ENCODE results near the gene LGR4. TPM values are rescaled to one million over a fixed set of nuclear protein-coding genes. Genes with fewer than 3 reads are reported as not detected.
"Not testable (repeated sequence)": the region's sequence is repeated elsewhere in the genome, so short reads cannot be mapped to it uniquely, and the experiment has no call there.

The LGR4 gene
- total RNA-seq, 4 donors from 2014 or later = 26.5 to 51.3 (median 31.9) TPM

DNA sequence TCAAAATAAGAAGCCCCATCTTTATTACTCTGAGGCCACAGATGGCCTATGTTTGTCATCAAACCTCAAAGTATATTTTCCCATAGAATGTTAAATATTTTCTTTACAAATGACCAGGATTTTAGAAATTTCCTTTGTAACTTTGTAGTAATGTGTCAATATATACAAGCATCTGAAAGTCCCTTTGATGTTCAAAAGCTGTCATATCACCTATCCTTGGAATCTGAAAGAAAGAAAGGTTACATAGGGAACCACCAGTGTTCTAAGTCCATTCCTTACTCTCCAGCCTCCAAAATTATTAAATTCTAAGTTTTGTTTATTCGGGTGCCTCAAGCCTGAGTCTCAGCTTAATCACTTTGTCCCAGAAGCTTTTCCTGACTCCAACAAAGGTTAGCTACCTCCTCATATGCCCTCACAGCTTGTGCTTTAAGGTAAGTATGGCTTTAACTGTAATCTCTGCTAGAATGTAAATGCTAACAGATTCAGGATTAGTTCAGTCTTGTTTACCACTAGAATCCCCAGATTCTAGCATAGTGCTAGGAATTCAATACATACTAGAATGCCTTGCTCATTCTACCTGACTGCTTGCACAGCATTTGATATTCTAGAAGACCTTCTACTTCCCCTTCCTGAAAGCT lies 141.8 kb downstream of the LGR4 start:
- H3K4me1 ChIP-seq = no peaks in the 10 kb centered on the region
- 95 to 97% methylated on average over 1 of the region's 1 CpG for WGBS, 2 donors
- H3K27me3 ChIP-seq = no peaks in the 10 kb centered on the region
- no peak for TF ChIP-seq EP300 (IDR thresholded peaks at IDR 0.05)
- no peak for TF ChIP-seq POLR2A (IDR thresholded peaks at IDR 0.05)
- no peak for TF ChIP-seq CTCF (IDR thresholded peaks at IDR 0.05)
- H3K27ac ChIP-seq = no peak overlapping the region
- no peaks in the 10 kb centered on the region for H3K36me3 ChIP-seq
- DNase-seq (ENCODE audit: low spot score in 2 of 2) = no peak
- H3K4me3 ChIP-seq = no peak overlapping the region
- peaks cover 0 to 11% (median 0%) of the 10 kb centered on the region in 4 donors for H3K9me3 ChIP-seq

DNA sequence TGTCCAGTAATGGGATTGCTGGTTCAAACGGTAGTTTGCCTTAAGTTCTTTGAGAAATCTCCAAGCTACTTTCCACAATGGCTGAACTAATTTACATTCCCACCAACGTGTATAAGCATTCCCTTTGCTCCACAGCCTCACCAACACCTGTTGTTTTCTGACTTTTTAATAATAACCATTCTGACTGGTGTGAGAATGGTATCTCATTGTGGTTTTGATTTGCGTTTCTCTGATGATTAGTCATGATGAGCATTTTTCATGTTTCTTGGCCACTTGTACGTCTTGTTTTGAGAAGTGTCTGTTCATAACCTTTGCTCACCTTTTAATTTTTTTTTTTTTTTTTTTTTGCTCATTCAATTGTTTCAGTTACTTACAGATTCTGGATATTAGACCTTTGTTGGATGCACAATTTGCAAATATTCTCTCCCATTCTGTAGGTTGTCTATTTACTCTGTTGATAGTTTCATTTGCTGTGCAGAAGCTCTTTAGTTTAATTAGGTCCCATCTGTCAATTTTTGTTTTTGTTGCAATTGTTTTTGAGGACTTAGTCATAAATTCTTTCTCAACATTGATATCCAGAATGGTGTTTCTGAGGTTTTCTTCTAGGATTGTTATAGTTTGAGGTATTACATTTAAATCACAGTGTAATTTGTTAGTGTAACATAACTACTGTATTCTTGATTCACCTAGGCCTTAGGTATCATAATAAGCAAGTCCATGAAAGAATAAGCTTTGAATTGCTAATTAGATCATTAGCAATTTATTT lies 142.5 kb downstream of the LGR4 start:
- Histone ChIP-seq H3K9me3 (peaks cover 0 to 11% (median 0%) of the 10 kb centered on the region in 4 donors), H3K4me1 (no peaks in the 10 kb centered on the region), H3K36me3 (no peaks in the 10 kb centered on the region), H3K4me3 (no peak overlapping the region), H3K27ac (no peak overlapping the region), H3K27me3 (no peaks in the 10 kb centered on the region)
- TF ChIP-seq CTCF (IDR thresholded peaks at IDR 0.05) (no peak), EP300 (IDR thresholded peaks at IDR 0.05) (no peak), POLR2A (IDR thresholded peaks at IDR 0.05) (no peak)
- DNase-seq (ENCODE audit: low spot score in 2 of 2) = no peak
- WGBS, 2 donors = 88% methylated on average over 4 of the region's 4 CpGs

GRCh38 chr11:27328614-27329013 lies 144.0 kb downstream of the LGR4 start:
- 77 to 83% methylated on average over 5 of the region's 5 CpGs for WGBS, 2 donors
- H3K27ac ChIP-seq = no peak overlapping the region
- no peak overlapping the region for H3K4me3 ChIP-seq
- peaks cover 0 to 11% (median 0%) of the 10 kb centered on the region in 4 donors for H3K9me3 ChIP-seq
- TF ChIP-seq POLR2A (IDR thresholded peaks at IDR 0.05) (no peak), CTCF (IDR thresholded peaks at IDR 0.05) (no peak), EP300 (IDR thresholded peaks at IDR 0.05) (no peak)
- DNase-seq (ENCODE audit: low spot score in 2 of 2) = no peak
- H3K4me1 ChIP-seq = no peaks in the 10 kb centered on the region
- no peaks in the 10 kb centered on the region for H3K27me3 ChIP-seq
- H3K36me3 ChIP-seq = no peaks in the 10 kb centered on the region

DNA sequence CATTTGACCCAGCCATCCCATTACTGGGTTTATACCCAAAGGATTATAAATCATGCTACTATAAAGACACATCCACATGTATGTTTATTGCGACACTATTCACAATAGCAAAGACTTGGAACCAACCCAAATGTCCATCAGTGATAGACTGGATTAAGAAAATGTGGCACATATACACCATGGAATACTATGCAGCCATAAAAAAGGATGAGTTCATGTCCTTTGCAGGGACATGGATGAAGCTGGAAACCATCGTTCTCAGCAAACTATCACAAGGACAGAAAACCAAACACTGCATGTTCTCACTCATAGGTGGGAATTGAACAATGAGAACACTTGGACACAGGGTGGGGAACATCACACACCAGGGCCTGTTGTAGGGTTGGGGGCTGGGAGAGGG lies 145.5 kb downstream of the LGR4 start:
- 98 to 100% methylated on average over 2 of the region's 2 CpGs for WGBS, 2 donors
- peaks cover 0 to 11% (median 0%) of the 10 kb centered on the region in 4 donors for H3K9me3 ChIP-seq
- not testable (repeated sequence) for H3K27me3 ChIP-seq

DNA sequence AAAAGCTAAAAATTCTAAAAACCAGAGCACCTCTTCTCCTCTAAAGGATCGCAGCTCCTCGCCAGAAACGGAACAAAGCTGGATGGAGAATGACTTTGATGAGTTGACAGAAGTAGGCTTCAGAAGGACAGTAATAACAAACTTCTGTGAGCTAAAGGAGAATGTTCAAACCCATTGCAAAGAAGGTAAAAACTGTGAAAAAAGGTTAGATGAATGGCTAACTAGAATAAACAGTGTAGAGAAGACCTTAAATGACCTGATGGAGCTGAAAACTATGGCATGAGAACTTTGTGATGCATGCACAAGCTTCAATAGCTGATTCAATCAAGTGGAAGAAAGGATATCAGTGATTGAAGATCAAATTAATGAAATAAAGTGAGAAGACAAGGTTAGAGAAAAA lies 150.4 kb downstream of the LGR4 start:
- not testable (repeated sequence) for H3K4me1 ChIP-seq; H3K4me3 ChIP-seq; H3K27me3 ChIP-seq; DNase-seq (ENCODE audit: low spot score in 2 of 2); H3K36me3 ChIP-seq; H3K27ac ChIP-seq
- 82 to 95% methylated on average over 3 of the region's 3 CpGs for WGBS, 2 donors
- peaks cover 0 to 11% (median 0%) of the 10 kb centered on the region in 4 donors for H3K9me3 ChIP-seq

More for the DNA sequence above, 145.5 kb downstream of the LGR4 start:
- H3K4me3 ChIP-seq; H3K36me3 ChIP-seq; H3K27ac ChIP-seq; H3K4me1 ChIP-seq; DNase-seq (ENCODE audit: low spot score in 2 of 2): not testable (repeated sequence)

DNA sequence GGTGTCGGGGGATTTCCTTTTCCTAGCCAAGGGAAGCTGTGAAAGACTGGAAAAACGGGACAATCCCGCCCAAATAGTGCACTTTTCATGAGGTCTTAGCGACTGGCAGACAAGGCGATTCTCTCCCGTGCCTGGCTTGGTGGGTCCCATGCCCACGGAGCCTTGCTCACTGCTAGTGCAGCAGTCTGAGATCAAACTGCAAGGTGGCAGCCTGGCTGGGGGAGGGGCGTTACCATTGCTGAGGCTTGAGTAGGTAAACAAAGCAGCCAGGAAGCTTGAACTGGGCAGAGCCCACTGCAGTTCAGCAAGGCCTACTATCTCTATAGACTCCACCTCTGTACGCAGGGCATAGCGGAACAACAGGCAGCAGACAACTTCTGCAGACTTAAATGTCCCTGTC lies 151.2 kb downstream of the LGR4 start:
- not testable (repeated sequence) for H3K27me3 ChIP-seq
- WGBS, 2 donors = 92 to 98% methylated on average over 7 to 10 of the region's 10 CpGs

More for the DNA sequence above, 151.2 kb downstream of the LGR4 start:
- H3K4me3 ChIP-seq; H3K36me3 ChIP-seq; H3K9me3 ChIP-seq; H3K27ac ChIP-seq; DNase-seq (ENCODE audit: low spot score in 2 of 2); H3K4me1 ChIP-seq: not testable (repeated sequence)

Measured in tibial nerve (tissue), 4 donors.